H1 (cell line): ENCODE measurements around the gene LRP5. TPM values are rescaled to one million over a fixed set of nuclear protein-coding genes. Genes with fewer than 3 reads are reported as not detected.
"Not testable (repeated sequence)": the region's sequence is repeated elsewhere in the genome, so short reads cannot be mapped to it uniquely, and the experiment has no call there.

Experiments used
- CTCF ChIA-PET: fragments of 300-600 bp; sonication (Branson Sonifier 250); formaldehyde crosslinking; loops from one replicate; lab custom pipeline; 2021; ENCODE audit not compliant: partially characterized antibody; lab: Charles Lee
- POLR2A ChIA-PET: fragments of 300-600 bp; sonication (Branson Sonifier 250); formaldehyde crosslinking; loops from one replicate; lab custom pipeline; 2021; ENCODE audit warnings: inconsistent platforms; ENCODE audit not compliant: partially characterized antibody; lab: Charles Lee
- DNase-seq, 2 experiments: peaks; one replicate each; pipeline versions ENCODE4 v3.0.0 to v3.0.0-alpha.2; 2010 to 2022; ENCODE audit warnings: low spot score in 2 of 2, low read depth in 1 of 2, mixed read lengths in 1 of 2
- FAIRE-seq: peaks from 2 replicates; lab custom pipeline; 2011; peaks lifted over from hg19 to GRCh38; lab: Jason Lieb, UNC
- H2AFZ ChIP-seq: 2 replicates; pipeline ENCODE4 v1.8.1; 2012; ENCODE audit warnings: low read length, inconsistent platforms
- H2AK5ac ChIP-seq: 2 replicates; pipeline ENCODE4 v1.6.1; 2013; ENCODE audit warnings: low read depth, low read length
- H2BK120ac ChIP-seq: replicated peaks from 2 replicates; pipeline ENCODE3; 2013; ENCODE audit warnings: low read depth, low read length, inconsistent platforms
- H2BK12ac ChIP-seq: 2 replicates; pipeline ENCODE4 v1.6.1; 2013; ENCODE audit warnings: low read depth, low read length
- H2BK15ac ChIP-seq: 2 replicates; pipeline ENCODE4 v1.6.1; 2013; ENCODE audit warnings: low read length
- H2BK20ac ChIP-seq: 2 replicates; pipeline ENCODE4 v1.6.1; 2013; ENCODE audit warnings: low read length
- H2BK5ac ChIP-seq: 2 replicates; pipeline ENCODE4 v1.6.1; 2013; ENCODE audit warnings: low read depth, low read length
- H3K14ac ChIP-seq: 2 replicates; pipeline ENCODE4 v1.6.1; 2013; ENCODE audit warnings: inconsistent platforms; ENCODE audit not compliant: insufficient read length
- H3K18ac ChIP-seq: 2 replicates; pipeline ENCODE4 v1.6.1; 2013; ENCODE audit warnings: low read length; ENCODE audit errors: extremely low read depth
- H3K23ac ChIP-seq: 2 replicates; pipeline ENCODE4 v1.6.1; 2013; ENCODE audit warnings: inconsistent platforms; ENCODE audit not compliant: insufficient read length
- H3K23me2 ChIP-seq: 2 replicates; pipeline ENCODE4 v1.6.1; 2013; ENCODE audit warnings: low read depth, low read length
- H3K27ac ChIP-seq: 2 replicates; pipeline ENCODE4 v1.6.1; 2011; ENCODE audit warnings: low read depth, low read length, inconsistent platforms
- H3K27me3 ChIP-seq, 4 experiments: replicated peaks in 1 of 4; 1 replicate in 1 of 4; 2 replicates in 3 of 4; pipeline versions ENCODE4 v1.6.1 to v1.8.1; 2011 to 2013; ENCODE audit warnings: low read length in 3 of 4, mild to moderate bottlenecking in 3 of 4, inconsistent platforms in 2 of 4, mixed read lengths in 2 of 4, moderate library complexity in 1 of 4; ENCODE audit not compliant: control insufficient read depth in 3 of 4, insufficient read depth in 3 of 4; ENCODE audit errors: extremely low read depth in 1 of 4
- H3K36me3 ChIP-seq, 4 experiments: 2 replicates each; pipeline versions ENCODE4 v1.6.1 to v1.8.1; 2011 to 2013; ENCODE audit warnings: mild to moderate bottlenecking in 4 of 4, low read length in 3 of 4, moderate library complexity in 2 of 4, control low read depth in 1 of 4, inconsistent platforms in 1 of 4; ENCODE audit not compliant: insufficient read depth in 4 of 4, control insufficient read depth in 2 of 4
- H3K4ac ChIP-seq: replicated peaks from 2 replicates; pipeline ENCODE3; 2013; ENCODE audit warnings: low read length, low read depth, mixed read lengths, inconsistent platforms; ENCODE audit not compliant: insufficient read length
- H3K4me1 ChIP-seq, 4 experiments: replicated peaks in 1 of 4; 1 replicate in 1 of 4; 2 replicates in 3 of 4; pipeline versions ENCODE4 v1.6.1 to v1.8.1; 2011 to 2013; ENCODE audit warnings: low read length in 3 of 4, inconsistent platforms in 2 of 4, mixed read lengths in 1 of 4; ENCODE audit not compliant: insufficient read depth in 4 of 4, control insufficient read depth in 3 of 4
- H3K4me2 ChIP-seq, 2 experiments: 2 replicates each; pipeline versions ENCODE4 v1.6.1 to v1.8.1; 2011 to 2013; ENCODE audit warnings: low read depth in 2 of 2, low read length in 2 of 2, control low read depth in 1 of 2, inconsistent platforms in 1 of 2, mild to moderate bottlenecking in 1 of 2; ENCODE audit not compliant: insufficient read depth in 1 of 2
- H3K4me3 ChIP-seq, 4 experiments: fragments of 200-600, 300-600 bp in 1 of 4; sonication (generic), shearing (Covaris generic), sonication (Bioruptor Twin) in 1 of 4; 2 replicates each; pipeline versions ENCODE4 v1.5.1 to v1.8.1; 2011 to 2016; ENCODE audit warnings: low read length in 4 of 4, low read depth in 3 of 4, control low read depth in 2 of 4, inconsistent platforms in 2 of 4, mild to moderate bottlenecking in 2 of 4, mixed read lengths in 1 of 4, moderate library complexity in 1 of 4; ENCODE audit not compliant: insufficient read depth in 2 of 4; ENCODE audit errors: extremely low read depth in 1 of 4
- H3K56ac ChIP-seq: replicated peaks from 2 replicates; pipeline ENCODE3; 2013; ENCODE audit warnings: low read depth, mild to moderate bottlenecking, mixed read lengths, low read length, inconsistent platforms; ENCODE audit not compliant: insufficient read length
- H3K79me1 ChIP-seq: 2 replicates; pipeline ENCODE4 v1.6.1; 2013; ENCODE audit warnings: low read depth, low read length, control low read depth
- H3K79me2 ChIP-seq, 2 experiments: 2 replicates each; pipeline versions ENCODE4 v1.6.1 to v1.8.1; 2012 to 2013; ENCODE audit warnings: low read length in 2 of 2, mild to moderate bottlenecking in 2 of 2, inconsistent platforms in 1 of 2; ENCODE audit not compliant: insufficient read depth in 2 of 2, control insufficient read depth in 1 of 2
- H3K9ac ChIP-seq, 4 experiments: replicated peaks in 1 of 4; 1 replicate in 1 of 4; 2 replicates in 3 of 4; pipeline versions ENCODE4 v1.6.1 to v1.8.1; 2011 to 2013; ENCODE audit warnings: low read depth in 3 of 4, low read length in 3 of 4, control low read depth in 2 of 4, mild to moderate bottlenecking in 2 of 4, moderate library complexity in 2 of 4, inconsistent platforms in 1 of 4; ENCODE audit errors: extremely low read depth in 1 of 4
- H3K9me3 ChIP-seq, 2 experiments: 2 replicates each; pipeline versions ENCODE4 v1.6.1 to v1.8.1; 2012 to 2013; ENCODE audit warnings: mild to moderate bottlenecking in 2 of 2, moderate library complexity in 2 of 2, control low read depth in 1 of 2, inconsistent platforms in 1 of 2, low read depth in 1 of 2, low read length in 1 of 2, mixed read lengths in 1 of 2; ENCODE audit not compliant: insufficient read depth in 2 of 2
- H4K20me1 ChIP-seq, 2 experiments: replicated peaks in 1 of 2; 2 replicates each; pipeline versions ENCODE3 to v1.8.1; 2011 to 2013; ENCODE audit warnings: inconsistent platforms in 2 of 2, low read length in 2 of 2, mild to moderate bottlenecking in 1 of 2; ENCODE audit not compliant: insufficient read depth in 2 of 2, control insufficient read depth in 1 of 2
- H4K5ac ChIP-seq: 2 replicates; pipeline ENCODE4 v1.6.1; 2013; ENCODE audit warnings: low read length, low read depth, mixed read lengths, inconsistent platforms; ENCODE audit not compliant: insufficient read length
- H4K8ac ChIP-seq: 2 replicates; pipeline ENCODE4 v1.8.0; 2013; ENCODE audit warnings: mild to moderate bottlenecking, moderate library complexity, low read length, inconsistent platforms; ENCODE audit not compliant: insufficient read depth; ENCODE audit errors: extremely low read depth
- H4K91ac ChIP-seq: replicated peaks from 2 replicates; pipeline ENCODE3; 2013; ENCODE audit warnings: low read length, mixed read lengths, inconsistent platforms; ENCODE audit not compliant: insufficient read length
- WGBS, 2 experiments: shearing (Covaris generic) in 1 of 2; methylation state at CpG; one replicate each; pipeline versions ENCODE4 v1.1.6 to v1.1.7; 2013 to 2015; ENCODE audit warnings: low lambda C conversion rate in 2 of 2, mixed read lengths in 2 of 2, inconsistent platforms in 1 of 2, low coverage in 1 of 2, missing lambda C conversion rate in 1 of 2; ENCODE audit not compliant: insufficient replicate concordance in 2 of 2, insufficient coverage in 1 of 2, insufficient read length in 1 of 2; ENCODE audit errors: extremely low coverage in 1 of 2, missing lambda C conversion rate in 1 of 2; 5-methylcytosine and 5-hydroxymethylcytosine counted together
- polyA plus RNA-seq, 7 experiments: library from polyadenylated mRNA; depleted of rRNA in 3 of 7; stranded (reverse) in 5 of 7; unstranded in 2 of 7; fragments of >200 nt in 5 of 7; fragments of 200-250 nt in 2 of 7; gene quantifications; 1 replicate in 5 of 7; 2 replicates in 1 of 7; 4 replicates in 1 of 7; pipeline versions ENCODE4 v1.2.1 to v1.2.3, GENCODE V29; 2011 to 2013; ENCODE audit warnings: missing spikeins in 2 of 7, mixed read lengths in 2 of 7
- total RNA-seq: library from RNA; stranded (reverse); fragmentation: NEBNext Ultra II Directional; extraction: Animal tissue kit (Norgen Biotek cat#: 25700); gene quantifications from 2 replicates; pipeline ENCODE4 v1.2.1, GENCODE V29; 2021

Gene LRP5
- total and polyA plus RNA-seq, 2 of the 8 experiments (the other 6 are each of a cell fraction or from before 2014, with no cell fraction given): 19.0 to 38.9 TPM

- H3K79me1 ChIP-seq, H2BK15ac ChIP-seq, H3K27me3 ChIP-seq, H2BK5ac ChIP-seq, H4K91ac ChIP-seq, H2AK5ac ChIP-seq, H3K4me2 ChIP-seq, H3K18ac ChIP-seq, H3K56ac ChIP-seq, H2AFZ ChIP-seq, H2BK12ac ChIP-seq, H2BK120ac ChIP-seq, H3K9ac ChIP-seq, H3K23ac ChIP-seq, H3K27ac ChIP-seq, H3K4ac ChIP-seq, H2BK20ac ChIP-seq, H3K4me1 ChIP-seq, H3K14ac ChIP-seq, H3K23me2 ChIP-seq, H4K8ac ChIP-seq, CTCF ChIA-PET, DNase-seq, POLR2A ChIA-PET, H3K4me3 ChIP-seq, FAIRE-seq, H3K9me3 ChIP-seq, H4K5ac ChIP-seq: not testable (repeated sequence)
- 99% methylated on average over 15 of the region's 34 CpGs; no CpG with 5 or more reads in 1 of the 2 experiments for WGBS, 2 experiments
- Histone ChIP-seq H3K36me3 (peaks cover 0 to 11% (median 2%) of the 10 kb centered on the region in 4 experiments; a peak in 5 of 8 replicates), H3K79me2 (peaks cover 64 to 87% of the 10 kb centered on the region in 2 experiments), H4K20me1 (peaks cover 18 to 38% of the 10 kb centered on the region in 2 experiments)
Observed at GRCh38 chr11:68475626-68476025, 163.2 kb downstream of the LRP5 start.
